Measurements from ENCODE around the gene LRMDA.

Gene LRMDA

DNA sequence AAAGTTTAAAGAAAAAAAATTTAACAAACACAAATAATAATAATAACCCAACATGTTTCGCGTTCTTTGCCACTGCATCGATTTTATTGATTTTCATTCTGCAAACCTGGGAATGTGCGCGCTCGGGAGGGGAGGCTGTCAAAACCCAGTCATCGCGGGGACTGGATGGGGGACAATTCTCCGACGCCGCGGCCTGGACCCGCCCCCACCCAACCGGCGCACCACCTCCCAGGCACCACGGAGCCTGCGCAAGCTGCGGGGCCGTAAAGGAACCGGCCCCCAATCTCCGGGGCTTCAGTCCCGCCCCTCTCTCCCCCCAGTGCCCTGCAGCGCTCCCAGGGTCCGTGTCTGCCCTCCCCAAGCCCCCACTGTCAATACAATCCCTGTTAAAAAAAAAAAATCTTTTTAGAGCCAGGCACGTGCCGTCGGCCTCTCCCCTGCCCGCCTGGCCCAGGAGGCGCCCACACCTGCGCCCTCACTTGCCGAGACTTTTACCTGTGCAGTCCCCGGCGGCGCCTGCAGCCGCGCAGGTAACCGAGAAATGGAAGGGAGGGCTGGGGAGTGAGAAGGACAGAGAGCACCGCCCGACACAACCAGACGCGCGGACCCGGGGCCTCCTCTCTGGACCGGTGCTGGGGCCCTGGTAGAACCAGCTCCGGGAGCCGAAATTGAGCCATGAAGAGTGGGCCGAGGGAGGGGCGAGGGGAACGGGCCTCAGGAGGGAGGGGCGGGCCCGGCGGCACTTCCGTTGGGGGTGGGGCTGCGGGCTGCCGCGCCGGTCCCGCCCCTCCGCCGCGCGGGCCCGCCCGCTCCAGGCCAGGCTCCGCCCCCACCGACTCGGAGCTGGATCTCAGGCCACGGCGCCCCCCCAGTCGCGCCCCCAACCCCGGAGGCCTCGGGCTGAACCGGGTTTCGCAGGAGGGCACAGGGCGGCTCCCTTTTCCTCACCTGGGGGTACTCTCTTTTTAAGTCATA lies 22.2 kb upstream of the LRMDA start:
- Histone ChIP-seq H3K4me1 (peaks cover under 1 to 13% (median 6%) of the 10 kb centered on the region in 10 experiments; a peak in 14 of 20 replicates), H3K4me2 (peak overlapping the region; percentile 72 to 89 (median 82)), H3K27me3 (peaks cover 62 to 71% (median 68%) of the 10 kb centered on the region in 11 experiments)

GRCh38 chr10:75410132-75411005 lies 21.1 kb upstream of the LRMDA start:
- Histone ChIP-seq H3K27me3 (peaks cover 50 to 59% (median 56%) of the 10 kb centered on the region in 11 experiments), H3K27ac (no peak overlapping the region), H3K9ac (no peak overlapping the region), H3K9me3 (replicated peaks in 1 of 11) (peaks cover 21 to 43% (median 33%) of the 10 kb centered on the region in 11 experiments), H3K36me3 (peaks cover 0 to 21% (median 0%) of the 10 kb centered on the region in 11 experiments; a peak in 4 of 22 replicates), H3K4me3 (no peak overlapping the region; a peak in 1 of 20 replicates), H3K4me2 (no peak overlapping the region), H4K20me1 (peaks cover 0 to 26% (median 16%) of the 10 kb centered on the region in 11 experiments; a peak in 13 of 22 replicates), H3K4me1 (peaks cover 0 to 10% (median 1%) of the 10 kb centered on the region in 10 experiments; a peak in 4 of 20 replicates)
- no peak for TF ChIP-seq Cebpa-rat (IDR thresholded peaks at IDR 0.05)

More for the DNA sequence above, 22.2 kb upstream of the LRMDA start:
- Histone ChIP-seq H3K4me3 (peak overlapping the region; percentile 61 to 73 (median 64)), H3K9me3 (replicated peaks in 1 of 11) (peaks cover 22 to 54% (median 42%) of the 10 kb centered on the region in 11 experiments), H4K20me1 (peaks cover 0 to 37% (median 25%) of the 10 kb centered on the region in 11 experiments; a peak in 16 of 22 replicates), H3K27ac (peak overlapping the region in 4 of 11 experiments; percentile 26 to 75 (median 55); a peak in 6 of 22 replicates), H3K9ac (peak overlapping the region; percentile 37 to 84 (median 58); a peak in 19 of 22 replicates), H3K36me3 (peaks cover 0 to 21% (median 0%) of the 10 kb centered on the region in 11 experiments; a peak in 4 of 22 replicates)
- no peak for TF ChIP-seq Cebpa-rat (IDR thresholded peaks at IDR 0.05)

GRCh38 chr10:75414527-75414926 lies 16.9 kb upstream of the LRMDA start:
- H3K27me3 ChIP-seq = peaks cover 8 to 18% (median 14%) of the 10 kb centered on the region in 11 experiments
- H3K4me3 ChIP-seq = no peak overlapping the region
- H3K36me3 ChIP-seq = no peaks in the 10 kb centered on the region
- H3K9me3 ChIP-seq (replicated peaks in 1 of 11) = peaks cover 0 to 4% (median 0%) of the 10 kb centered on the region in 11 experiments; a peak in 2 of 22 replicates
- TF ChIP-seq Cebpa-rat (IDR thresholded peaks at IDR 0.05) = no peak
- no peak overlapping the region for H3K27ac ChIP-seq
- H4K20me1 ChIP-seq = no peaks in the 10 kb centered on the region
- no peak overlapping the region for H3K4me2 ChIP-seq
- H3K9ac ChIP-seq = no peak overlapping the region
- H3K4me1 ChIP-seq = no peaks in the 10 kb centered on the region

- Histone ChIP-seq H3K27me3 (no peaks in the 10 kb centered on the region), H3K27ac (no peak overlapping the region), H4K20me1 (no peaks in the 10 kb centered on the region), H3K9me3 (replicated peaks in 1 of 11) (no peaks in the 10 kb centered on the region), H3K4me1 (no peaks in the 10 kb centered on the region), H3K4me3 (no peak overlapping the region), H3K9ac (no peak overlapping the region), H3K36me3 (no peaks in the 10 kb centered on the region), H3K4me2 (no peak overlapping the region)
- TF ChIP-seq Cebpa-rat (IDR thresholded peaks at IDR 0.05) = no peak
Measured at GRCh38 chr10:75417522-75417927, 13.9 kb upstream of the LRMDA start.

DNA sequence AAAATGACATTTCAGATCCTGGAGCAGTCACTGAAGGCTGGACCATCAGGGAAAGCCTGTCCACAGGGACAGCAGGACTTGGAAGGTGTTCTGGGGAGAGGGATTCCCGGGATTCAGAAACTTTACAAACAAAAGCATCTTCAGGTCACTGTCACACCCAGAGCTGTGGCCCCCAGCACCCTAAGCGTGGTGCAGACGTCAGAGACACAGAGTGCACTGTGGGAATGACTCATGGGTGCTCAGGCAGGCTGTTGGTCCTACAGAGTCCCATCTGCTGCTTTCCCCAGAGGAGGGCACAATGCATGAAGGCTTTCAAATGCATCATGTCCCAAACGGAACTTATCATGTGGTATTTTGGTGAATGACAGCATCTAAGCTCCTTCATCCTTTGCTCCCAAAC lies 13.1 kb upstream of the LRMDA start:
- TF ChIP-seq Cebpa-rat (IDR thresholded peaks at IDR 0.05) = no peak
- H3K4me3 ChIP-seq = no peak overlapping the region
- no peaks in the 10 kb centered on the region for H3K36me3 ChIP-seq
- no peak overlapping the region for H3K4me2 ChIP-seq
- H3K27me3 ChIP-seq = no peaks in the 10 kb centered on the region
- H3K9me3 ChIP-seq (replicated peaks in 1 of 11) = no peaks in the 10 kb centered on the region
- H4K20me1 ChIP-seq = no peaks in the 10 kb centered on the region
- no peak overlapping the region for H3K9ac ChIP-seq
- H3K4me1 ChIP-seq = no peaks in the 10 kb centered on the region
- H3K27ac ChIP-seq = no peak overlapping the region

- Histone ChIP-seq H3K36me3 (no peaks in the 10 kb centered on the region), H3K9me3 (replicated peaks in 1 of 11) (no peaks in the 10 kb centered on the region), H4K20me1 (no peaks in the 10 kb centered on the region), H3K9ac (no peak overlapping the region), H3K4me2 (no peak overlapping the region), H3K27me3 (no peaks in the 10 kb centered on the region), H3K4me3 (no peak overlapping the region), H3K27ac (no peak overlapping the region), H3K4me1 (no peaks in the 10 kb centered on the region)
- no peak for TF ChIP-seq Cebpa-rat (IDR thresholded peaks at IDR 0.05)
Measured at GRCh38 chr10:75418712-75419111, 12.7 kb upstream of the LRMDA start.

GRCh38 chr10:75422913-75423312 lies 8.5 kb upstream of the LRMDA start:
- no peak overlapping the region for H3K4me2 ChIP-seq
- H3K9me3 ChIP-seq (replicated peaks in 1 of 11) = no peaks in the 10 kb centered on the region
- H3K36me3 ChIP-seq = no peaks in the 10 kb centered on the region
- H3K4me3 ChIP-seq = no peak overlapping the region
- TF ChIP-seq Cebpa-rat (IDR thresholded peaks at IDR 0.05) = no peak
- peaks cover 0 to 14% (median 0%) of the 10 kb centered on the region in 10 experiments; a peak in 5 of 20 replicates for H3K4me1 ChIP-seq
- H3K27me3 ChIP-seq = no peaks in the 10 kb centered on the region
- no peak overlapping the region for H3K9ac ChIP-seq
- no peaks in the 10 kb centered on the region for H4K20me1 ChIP-seq
- no peak overlapping the region for H3K27ac ChIP-seq

- Histone ChIP-seq H3K9me3 (replicated peaks in 1 of 11) (no peaks in the 10 kb centered on the region), H3K4me1 (peaks cover 0 to 31% (median under 1%) of the 10 kb centered on the region in 10 experiments; a peak in 9 of 20 replicates), H3K36me3 (no peaks in the 10 kb centered on the region), H3K9ac (no peak overlapping the region), H3K27me3 (no peaks in the 10 kb centered on the region), H3K4me3 (no peak overlapping the region), H4K20me1 (no peaks in the 10 kb centered on the region), H3K27ac (no peak overlapping the region), H3K4me2 (no peak overlapping the region)
- no peak for TF ChIP-seq Cebpa-rat (IDR thresholded peaks at IDR 0.05)
Measured at GRCh38 chr10:75424571-75424970, 6.9 kb upstream of the LRMDA start.

Measured in BLaER1 treated with 17β-estradiol and CSF1 and Interleukin-3, amounts not matched to agents 10 nM and 100 nM (cell line).